T-cell (primary cell): ENCODE measurements around the gene ZBTB1. TPM values are rescaled to one million over a fixed set of nuclear protein-coding genes. Genes with fewer than 3 reads are reported as not detected.

ENCODE experiments used
- ATAC-seq, 4 experiments: fragments of 200-7000 bp in 3 of 4; fragments of 150-1000 bp in 1 of 4; cut with Tn5 transposase; replicated peaks in 1 of 4; 1 replicate in 3 of 4; 2 replicates in 1 of 4; pipeline ENCODE4 v1.10.0; 2021; ENCODE audit warnings: moderate library complexity in 3 of 4, mild to moderate bottlenecking in 2 of 4, moderate number of reproducible peaks in 1 of 4
- CTCF ChIA-PET, 2 donors: fragments of 300-600 bp; sonication (Branson Sonifier 250); formaldehyde crosslinking; loops; one replicate each; lab custom pipeline; 2022; ENCODE audit warnings: antibody characterized with exemption in 2 of 2; lab: Charles Lee
- POLR2A ChIA-PET, 2 donors: fragments of 300-600 bp; sonication (Branson Sonifier 250); formaldehyde crosslinking; loops; one replicate each; lab custom pipeline; 2022; ENCODE audit warnings: antibody characterized with exemption in 2 of 2; lab: Charles Lee
- DNase-seq, 35 experiments: peaks; one replicate each; pipeline versions ENCODE4 v3.0.0 to v3.0.0-alpha.2; 2013 to 2023
- H3K27ac ChIP-seq: one replicate; pipeline ENCODE4 v1.5.1; 2013; ENCODE audit warnings: low read length
- H3K27me3 ChIP-seq, 2 experiments: replicated peaks in 1 of 2; 1 replicate in 1 of 2; 2 replicates in 1 of 2; pipeline versions ENCODE4 v1.6.1 to v1.7.0; 2013; ENCODE audit warnings: low read length in 1 of 2, mixed read lengths in 1 of 2; ENCODE audit not compliant: control insufficient read depth in 2 of 2, insufficient read depth in 2 of 2; ENCODE audit errors: extremely low read depth in 1 of 2
- H3K36me3 ChIP-seq, 2 donors: 1 replicate in 1 of 2; 2 replicates in 1 of 2; pipeline versions ENCODE4 v1.6.1 to v1.7.0; 2013; ENCODE audit warnings: low read length in 1 of 2; ENCODE audit not compliant: control insufficient read depth in 2 of 2, insufficient read depth in 1 of 2; ENCODE audit errors: extremely low read depth in 1 of 2
- H3K4me1 ChIP-seq, 2 experiments: 1 replicate in 1 of 2; 2 replicates in 1 of 2; pipeline versions ENCODE4 v1.6.1 to v1.7.0; 2013; ENCODE audit warnings: low read length in 2 of 2, mixed read lengths in 1 of 2; ENCODE audit not compliant: insufficient read depth in 2 of 2, control insufficient read depth in 1 of 2; ENCODE audit errors: extremely low read depth in 1 of 2
- H3K4me3 ChIP-seq, 2 donors: 1 replicate in 1 of 2; 2 replicates in 1 of 2; pipeline versions ENCODE4 v1.5.1 to v1.7.0; 2013; ENCODE audit warnings: mild to moderate bottlenecking in 2 of 2, low read length in 1 of 2, moderate library complexity in 1 of 2; ENCODE audit not compliant: control insufficient read depth in 1 of 2; ENCODE audit errors: extremely low read depth in 1 of 2
- H3K9me3 ChIP-seq: 2 replicates; pipeline ENCODE4 v1.7.0; 2013
- H3K27ac Mint-ChIP-seq, 2 donors: one replicate each; pipeline ENCODE4 v1.8.0; 2020 to 2021; ENCODE audit warnings: mild to moderate bottlenecking in 2 of 2, mixed read lengths in 2 of 2
- H3K27me3 Mint-ChIP-seq, 2 donors: one replicate each; pipeline ENCODE4 v1.8.0; 2021 to 2022; ENCODE audit warnings: mixed read lengths in 2 of 2
- H3K36me3 Mint-ChIP-seq: one replicate; pipeline ENCODE4 v1.8.0; 2021; ENCODE audit warnings: mixed read lengths
- H3K4me1 Mint-ChIP-seq, 3 donors: one replicate each; pipeline ENCODE4 v1.8.0; 2020 to 2022; ENCODE audit warnings: mixed read lengths in 3 of 3, mild to moderate bottlenecking in 1 of 3
- H3K4me3 Mint-ChIP-seq, 3 donors: one replicate each; pipeline ENCODE4 v1.8.0; 2020 to 2022; ENCODE audit warnings: mild to moderate bottlenecking in 3 of 3, mixed read lengths in 3 of 3, moderate library complexity in 3 of 3
- H3K9me3 Mint-ChIP-seq, 3 donors: one replicate each; pipeline ENCODE4 v1.8.0; 2020 to 2022; ENCODE audit warnings: mixed read lengths in 3 of 3
- WGBS: methylation state at CpG from one replicate; pipeline ENCODE4 v1.1.5; 2013; ENCODE audit warnings: missing lambda C conversion rate; ENCODE audit not compliant: insufficient coverage; 5-methylcytosine and 5-hydroxymethylcytosine counted together
- total RNA-seq, 35 experiments: library from RNA in 6 of 35; stranded (reverse) in 6 of 35; fragments of 120-200 nt in 1 of 35; gene quantifications; one replicate each; pipeline versions ENCODE4 v1.2.1 to v1.2.4 and lab custom pipeline; 2013 to 2026

The ZBTB1 gene
- total RNA-seq, 5 donors from 2014 or later (not counting 1 experiment from before 2014, with no cell fraction given): 69.2 to 130 (median 72.4) TPM

DNA sequence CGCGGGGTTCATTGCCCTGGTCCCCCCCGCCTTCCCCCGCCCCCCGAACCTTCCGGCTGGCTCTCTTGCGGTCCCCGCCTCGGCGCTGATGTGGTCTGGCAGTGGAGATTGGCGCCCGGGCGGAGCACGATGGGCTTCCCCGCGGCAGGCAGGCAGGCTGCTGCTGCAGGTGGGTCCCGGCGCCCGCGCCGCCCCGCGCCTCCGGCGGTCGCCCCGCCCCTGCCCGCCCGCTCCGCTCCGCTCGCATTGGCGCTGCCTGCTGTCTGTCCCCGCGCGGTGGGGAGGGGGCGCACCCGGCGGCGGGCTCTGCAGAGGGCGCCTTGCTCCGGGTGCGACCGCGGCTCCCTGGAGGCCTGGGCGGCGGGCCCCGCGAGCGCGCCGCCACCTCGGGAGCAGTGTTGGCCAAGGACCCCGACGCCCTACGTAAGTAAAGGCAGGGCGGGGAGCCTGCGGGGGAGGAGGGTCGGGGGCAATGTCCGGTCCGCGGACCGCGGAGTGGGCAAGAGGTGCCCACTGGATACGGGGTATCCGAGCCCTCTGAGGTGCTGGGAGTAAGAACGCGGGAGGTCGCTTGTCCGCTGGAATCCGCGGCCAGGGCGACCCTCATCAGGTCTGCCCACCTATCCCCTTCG is 39.3 kb upstream of the ZBTB1 start, which contains the start of gene AKAP5:
Gene AKAP5 (plus strand): TSS at position 309 of the 632 bp plus-strand sequence. CDS start 2,896 bp downstream, outside the sequence.
- Histone ChIP-seq H3K4me3 (peak within 1 kb of the TSS; percentile 57 to 64), H3K36me3 (no peaks in the 10 kb centered on the region), H3K9me3 (no peaks in the 10 kb centered on the region), H3K27me3 (no peaks in the 10 kb centered on the region), H3K27ac (peak within 1 kb of the TSS; percentile 15), H3K4me1 (peaks cover 3 to 17% of the 10 kb centered on the region in 2 experiments)
- ChIA-PET POLR2A (interaction anchor here in 1 of 2 donors (1.0 kb wide), 1 partner anchor 62 kb away, joined by 3 read pairs; no protein-coding TSS in a partner anchor), CTCF (interaction anchor here (0.6 to 1.3 kb wide), 6 partner anchors 10 to 78 kb away, joined by 3 to 5 read pairs (median 4); partner anchors contain the start of gene MTHFD1 (in 1 of the 2))
- ATAC-seq (peak; percentile 91 to 94 (median 92)), DNase-seq (peak; percentile 23 to 79 (median 55))
- WGBS: under 1% methylated on average over 63 of the region's 74 CpGs
- Mint-ChIP-seq H3K27me3 (no peaks in the 10 kb centered on the region), H3K4me1 (peaks cover 37 to 46% (median 45%) of the 10 kb centered on the region in 3 donors), H3K36me3 (peaks cover 2% of the 10 kb centered on the region), H3K9me3 (no peaks in the 10 kb centered on the region), H3K27ac (peak within 1 kb of the TSS; percentile 47 to 63), H3K4me3 (peak within 1 kb of the TSS; percentile 75 to 87 (median 85))

DNA sequence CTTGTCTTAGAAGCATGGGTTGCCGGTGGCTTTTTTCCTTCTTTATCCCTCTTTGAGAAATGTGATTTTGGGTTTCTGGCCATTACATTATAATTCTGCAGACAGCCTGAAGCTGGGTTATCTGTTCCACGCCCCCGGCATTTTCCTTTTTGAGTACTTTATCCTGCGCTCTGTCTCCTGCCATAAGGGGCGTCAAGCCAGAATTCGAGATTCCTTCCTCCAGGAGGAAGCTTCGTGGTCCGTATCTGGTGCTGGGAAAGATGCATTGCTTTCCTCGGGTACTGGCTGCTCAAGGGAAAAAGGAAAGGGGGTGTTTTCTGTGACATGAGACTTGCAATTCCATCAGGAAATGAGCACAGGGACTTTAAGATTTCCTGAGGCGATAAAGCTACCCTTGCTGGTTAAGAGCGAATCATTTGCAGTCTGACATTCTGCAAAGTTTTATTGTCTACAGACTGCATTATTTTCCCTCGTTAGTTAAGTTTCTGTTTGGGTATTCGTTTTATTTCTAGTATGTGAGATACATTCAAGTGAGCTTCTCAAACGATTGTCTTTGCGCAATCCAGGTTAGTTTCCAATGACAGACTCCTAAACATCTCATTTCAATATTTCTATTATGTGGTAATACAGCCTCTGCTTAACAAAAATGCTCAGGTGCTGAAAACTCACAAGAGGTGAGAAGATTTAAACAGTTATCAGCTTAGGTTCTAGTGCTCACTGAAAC is 38.6 kb upstream of the ZBTB1 start:
- no peak overlapping the region for H3K27ac ChIP-seq
- POLR2A ChIA-PET: interaction anchor here (0.5 to 1.0 kb wide), 2 partner anchors 49 to 63 kb away, joined by 3 to 8 read pairs; no protein-coding TSS in a partner anchor
- H3K4me3 ChIP-seq: peak overlapping the region; percentile 57 to 64
- Mint-ChIP-seq H3K4me3 (peak overlapping the region; percentile 73 to 87 (median 83)), H3K4me1 (peaks cover 34 to 46% (median 44%) of the 10 kb centered on the region in 3 donors), H3K27ac (peak overlapping the region; percentile 47 to 63), H3K36me3 (peaks cover 1% of the 10 kb centered on the region), H3K27me3 (no peaks in the 10 kb centered on the region), H3K9me3 (no peaks in the 10 kb centered on the region)
- 16% methylated on average over 6 of the region's 15 CpGs for WGBS
- H3K27me3 ChIP-seq: no peaks in the 10 kb centered on the region
- H3K9me3 ChIP-seq: no peaks in the 10 kb centered on the region
- ATAC-seq (peak in 3 of 4 experiments; percentile 6 to 15 (median 11)), DNase-seq (peak in 1 of 35 experiments; percentile 19)
- no peaks in the 10 kb centered on the region for H3K36me3 ChIP-seq
- CTCF ChIA-PET: interaction anchor here (0.5 to 1.5 kb wide), 10 partner anchors 12 to 515 kb away, joined by 3 to 6 read pairs (median 4); no protein-coding TSS in a partner anchor
- H3K4me1 ChIP-seq: peaks cover 3 to 17% of the 10 kb centered on the region in 2 experiments

DNA sequence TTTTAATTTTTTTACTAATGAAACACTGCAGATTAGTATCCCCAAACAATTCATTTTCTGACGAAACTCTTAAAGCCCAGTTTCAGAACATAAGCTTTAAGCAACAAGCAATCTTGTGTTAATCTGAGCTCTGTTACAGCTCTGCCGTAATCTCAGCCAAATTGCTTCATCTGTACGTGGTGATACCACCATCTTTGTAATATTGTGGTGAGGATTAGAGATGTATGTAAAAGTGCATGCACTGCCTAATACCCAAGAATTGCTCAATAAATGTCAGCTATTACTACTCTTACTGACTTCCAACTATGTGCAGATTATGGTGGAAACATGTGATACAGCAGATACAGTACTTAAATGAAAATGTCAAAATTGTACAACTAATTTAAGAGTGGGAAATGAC is 37.5 kb upstream of the ZBTB1 start:
- Mint-ChIP-seq H3K27ac (no peak overlapping the region), H3K36me3 (no peaks in the 10 kb centered on the region), H3K27me3 (no peaks in the 10 kb centered on the region), H3K4me1 (peaks cover 31 to 49% (median 46%) of the 10 kb centered on the region in 3 donors), H3K9me3 (no peaks in the 10 kb centered on the region), H3K4me3 (no peak overlapping the region)
- CTCF ChIA-PET: interaction anchor here (1.4 to 1.6 kb wide), 3 partner anchors 18 to 37 kb away, joined by 3 to 6 read pairs (median 4); no protein-coding TSS in a partner anchor
- DNase-seq (no peak), ATAC-seq (no peak)
- Histone ChIP-seq H3K36me3 (no peaks in the 10 kb centered on the region), H3K4me3 (no peak overlapping the region), H3K4me1 (peaks cover 3 to 17% of the 10 kb centered on the region in 2 experiments), H3K27ac (no peak overlapping the region), H3K27me3 (no peaks in the 10 kb centered on the region), H3K9me3 (no peaks in the 10 kb centered on the region)
- WGBS: no CpG with 5 or more reads among the region's 3 CpGs
- POLR2A ChIA-PET: interaction anchor here in 1 of 2 donors (0.6 kb wide), 1 partner anchor 95 kb away, joined by 3 read pairs; no protein-coding TSS in a partner anchor

DNA sequence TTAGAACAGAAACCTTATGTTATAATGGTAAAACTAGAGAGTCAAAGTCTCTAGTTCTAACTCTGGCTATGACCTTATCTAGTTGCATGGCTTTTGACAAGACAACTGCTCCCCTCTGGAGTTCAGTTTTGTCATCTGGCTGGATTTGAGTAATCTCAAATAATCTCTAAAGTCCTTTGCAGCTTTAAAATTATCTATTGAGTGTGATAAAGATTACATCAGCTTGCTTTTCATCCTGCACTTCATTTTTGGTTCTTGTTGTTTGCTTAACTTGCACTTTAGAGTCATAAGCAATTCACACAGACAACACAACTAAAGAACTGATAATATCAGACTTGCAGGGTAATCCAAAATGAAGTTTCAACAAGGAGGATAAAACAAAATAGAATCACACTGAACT is 37.0 kb upstream of the ZBTB1 start:
- Mint-ChIP-seq H3K27me3 (no peaks in the 10 kb centered on the region), H3K36me3 (no peaks in the 10 kb centered on the region), H3K4me3 (no peak overlapping the region), H3K4me1 (peaks cover 31 to 49% (median 46%) of the 10 kb centered on the region in 3 donors), H3K9me3 (no peaks in the 10 kb centered on the region), H3K27ac (peak overlapping the region in 1 of 2 donors; percentile 4)
- Histone ChIP-seq H3K27me3 (no peaks in the 10 kb centered on the region), H3K4me1 (peaks cover 3 to 17% of the 10 kb centered on the region in 2 experiments), H3K9me3 (no peaks in the 10 kb centered on the region), H3K36me3 (no peaks in the 10 kb centered on the region), H3K4me3 (no peak overlapping the region), H3K27ac (no peak overlapping the region)
- POLR2A ChIA-PET: no interaction called here
- DNase-seq (no peak), ATAC-seq (no peak)
- CTCF ChIA-PET: interaction anchor here (1.4 to 1.6 kb wide), 3 partner anchors 18 to 38 kb away, joined by 3 to 6 read pairs (median 4); no protein-coding TSS in a partner anchor

DNA sequence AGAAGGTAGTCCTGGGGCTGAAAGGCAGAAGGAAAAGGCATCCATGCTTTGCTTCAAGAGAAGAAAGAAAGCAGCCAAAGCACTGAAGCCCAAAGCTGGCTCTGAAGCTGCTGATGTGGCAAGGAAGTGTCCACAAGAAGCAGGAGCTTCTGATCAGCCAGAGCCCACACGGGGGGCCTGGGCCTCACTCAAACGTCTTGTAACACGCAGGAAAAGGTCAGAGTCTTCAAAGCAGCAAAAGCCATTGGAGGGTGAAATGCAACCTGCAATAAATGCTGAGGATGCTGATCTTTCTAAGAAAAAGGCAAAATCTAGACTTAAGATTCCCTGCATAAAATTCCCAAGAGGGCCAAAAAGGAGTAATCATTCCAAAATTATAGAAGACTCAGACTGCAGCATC is 36.1 kb upstream of the ZBTB1 start:
- WGBS: 49% methylated on average over 3 of the region's 3 CpGs
- H3K27ac Mint-ChIP-seq: peak overlapping the region in 1 of 2 donors; percentile 13
- no peaks in the 10 kb centered on the region for H3K36me3 Mint-ChIP-seq
- Histone ChIP-seq H3K27me3 (no peaks in the 10 kb centered on the region), H3K9me3 (no peaks in the 10 kb centered on the region), H3K36me3 (no peaks in the 10 kb centered on the region), H3K4me1 (peaks cover 3 to 17% of the 10 kb centered on the region in 2 experiments), H3K27ac (no peak overlapping the region), H3K4me3 (no peak overlapping the region)
- H3K27me3 Mint-ChIP-seq: no peaks in the 10 kb centered on the region
- H3K9me3 Mint-ChIP-seq: no peaks in the 10 kb centered on the region
- no peak for ATAC-seq
- POLR2A ChIA-PET: no interaction called here
- peaks cover 31 to 49% (median 47%) of the 10 kb centered on the region in 3 donors for H3K4me1 Mint-ChIP-seq
- CTCF ChIA-PET: interaction anchor here (0.5 to 1.6 kb wide), 3 partner anchors 17 to 47 kb away, joined by 3 read pairs; no protein-coding TSS in a partner anchor
- no peak for DNase-seq
- H3K4me3 Mint-ChIP-seq: no peak overlapping the region

DNA sequence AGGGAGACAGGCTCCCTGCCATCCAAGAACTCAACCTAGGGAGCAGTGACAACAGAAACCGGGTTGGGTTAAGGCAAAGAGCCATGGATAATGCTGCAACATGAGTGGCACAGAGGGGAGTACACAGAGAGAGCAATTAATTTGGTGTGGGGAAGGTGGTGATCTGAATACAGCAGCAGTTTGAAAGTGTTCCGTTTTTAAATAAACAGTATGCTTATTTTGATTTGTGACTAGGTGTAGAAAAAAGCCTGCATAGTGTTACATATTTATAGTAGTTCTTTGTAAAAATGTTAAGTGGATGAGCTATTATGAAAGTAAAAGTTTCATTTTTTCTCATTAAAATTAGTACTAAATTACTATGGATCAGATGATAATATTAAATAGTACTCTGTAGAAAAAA is 30.5 kb upstream of the ZBTB1 start:
- H3K36me3 Mint-ChIP-seq: peaks cover 10% of the 10 kb centered on the region

More for the DNA sequence above, 30.5 kb upstream of the ZBTB1 start:
- DNase-seq: no peak
- no peak for ATAC-seq
- Mint-ChIP-seq H3K4me3 (no peak overlapping the region), H3K9me3 (no peaks in the 10 kb centered on the region), H3K27me3 (no peaks in the 10 kb centered on the region), H3K27ac (no peak overlapping the region), H3K4me1 (peaks cover 7 to 26% (median 25%) of the 10 kb centered on the region in 3 donors)
- H3K4me3 ChIP-seq: no peak overlapping the region
- H3K27me3 ChIP-seq: no peaks in the 10 kb centered on the region
- H3K27ac ChIP-seq: no peak overlapping the region
- peaks cover 0 to under 1% of the 10 kb centered on the region in 2 experiments for H3K4me1 ChIP-seq
- 40% methylated on average over 1 of the region's 2 CpGs for WGBS
- H3K9me3 ChIP-seq: no peaks in the 10 kb centered on the region
- ChIA-PET CTCF (interaction anchor here (0.6 to 1.9 kb wide), 4 partner anchors 10 to 44 kb away, joined by 3 to 4 read pairs (median 4); no protein-coding TSS in a partner anchor), POLR2A (interaction anchor here in 1 of 2 donors (0.7 kb wide), 1 partner anchor 26 kb away, joined by 3 read pairs; no protein-coding TSS in a partner anchor)
- H3K36me3 ChIP-seq: peaks cover 3 to 6% of the 10 kb centered on the region in 2 donors
